K562 (cell line): Measurements from ENCODE around the gene FAM187B. TPM values are rescaled to one million over a fixed set of nuclear protein-coding genes. Genes with fewer than 3 reads are reported as not detected.
A peak's percentile ranks its signal among the peaks of the same experiment; 100 is the strongest.

Experiments
- ATF7 ChIP-seq: fragments of 450-650 bp; IDR thresholded peaks from 2 replicates; pipeline ENCODE4 v1.7.1; 2014; ENCODE audit warnings: mild to moderate bottlenecking, moderate library complexity
- HDAC1 ChIP-seq, 2 experiments: fragments of 450-650 bp; IDR thresholded peaks; 2 replicates each; pipeline ENCODE4 v1.6.1; 2016 to 2017; ENCODE audit warnings: inconsistent platforms in 1 of 2, mild to moderate bottlenecking in 1 of 2, moderate library complexity in 1 of 2
- HDGF ChIP-seq: fragments of 450-650 bp; IDR thresholded peaks from 2 replicates; pipeline ENCODE4 v1.6.1; 2016
- MAZ ChIP-seq, 2 experiments: fragments of 450-650 bp in 1 of 2; sonication (generic) in 1 of 2; formaldehyde crosslinking; IDR thresholded peaks in 1 of 2; conservative IDR thresholded peaks in 1 of 2; 2 replicates each; pipeline versions ENCODE4 v1.4.0 to v1.5.0; 2020; ENCODE audit warnings: mild to moderate bottlenecking in 1 of 2, missing genetic modification reagents in 1 of 2
- MCM3 ChIP-seq: fragments of 450-650 bp; IDR thresholded peaks from 2 replicates; pipeline ENCODE4 v1.6.1; 2016
- MTA3 ChIP-seq: fragments of 450-650 bp; formaldehyde crosslinking; IDR thresholded peaks from 2 replicates; pipeline ENCODE4 v1.6.1; 2017; ENCODE audit warnings: mild to moderate bottlenecking, borderline replicate concordance
- NFIX ChIP-seq: fragments of 250-450 bp; sonication (Bioruptor Pico); IDR thresholded peaks from 2 replicates; pipeline ENCODE4 v1.4.0; 2020; ENCODE audit warnings: low read depth, mild to moderate bottlenecking, moderate library complexity
- RBBP5 ChIP-seq: fragments of 200-600 bp; sonication (generic); IDR thresholded peaks from 2 replicates; pipeline ENCODE4 v1.6.1; 2012; ENCODE audit warnings: borderline replicate concordance, mild to moderate bottlenecking, low read length, control low read depth, inconsistent platforms; ENCODE audit not compliant: insufficient read depth, poor library complexity, severe bottlenecking
- RBM34 ChIP-seq: fragments of 200-400 bp; formaldehyde crosslinking; IDR thresholded peaks from 2 replicates; pipeline ENCODE4 v1.6.1; 2018; ENCODE audit warnings: low read length, borderline replicate concordance; ENCODE audit not compliant: insufficient read depth
- SMARCA5 ChIP-seq: fragments of 450-650 bp; IDR thresholded peaks from 2 replicates; pipeline ENCODE4 v1.6.1; 2016
- SP1 ChIP-seq: sonication (generic); formaldehyde crosslinking; IDR thresholded peaks from 2 replicates; pipeline ENCODE4 v1.8.1; 2022; ENCODE audit warnings: mild to moderate bottlenecking, missing genetic modification reagents
- YY1 ChIP-seq, 3 experiments: IDR thresholded peaks; 2 replicates each; pipeline ENCODE4 v1.6.1; 2011; ENCODE audit warnings: low read length in 2 of 3, mild to moderate bottlenecking in 2 of 3, moderate library complexity in 2 of 3, borderline replicate concordance in 1 of 3, control low read depth in 1 of 3, low read depth in 1 of 3; ENCODE audit not compliant: insufficient read depth in 3 of 3, insufficient replicate concordance in 2 of 3, control insufficient read depth in 1 of 3, insufficient read length in 1 of 3; ENCODE audit errors: extremely low read depth in 1 of 3
- ZBED1 ChIP-seq: IDR thresholded peaks from 2 replicates; pipeline ENCODE4 v1.6.1; 2014
- ZNF140 ChIP-seq: fragments of 250-450 bp; sonication (Bioruptor Pico); IDR thresholded peaks from 2 replicates; pipeline ENCODE4 v1.8.0; 2021; ENCODE audit warnings: moderate library complexity, mild to moderate bottlenecking, inconsistent platforms
- ZNF175 ChIP-seq: fragments of 200-800 bp; sonication (Bioruptor generic); IDR thresholded peaks from 2 replicates; pipeline ENCODE4 v1.6.1; 2016; ENCODE audit warnings: low read depth, mild to moderate bottlenecking, missing genetic modification characterization, missing compliant biosample characterization
- polyA plus RNA-seq, 8 experiments: library from polyadenylated mRNA; depleted of rRNA in 4 of 8; stranded (reverse) in 5 of 8; unstranded in 3 of 8; fragments of >200 nt; fragmentation: Nextera tagmentation in 2 of 8; fragmentation: Illumina TruSeq in 1 of 8; extraction: Ambion mirVana in 2 of 8; extraction: Trizol in 1 of 8; gene quantifications; 2 replicates each; pipeline versions ENCODE4 v1.2.1 to v1.2.3, GENCODE V29; 2011 to 2014; ENCODE audit warnings: inconsistent platforms in 1 of 8, missing spikeins in 1 of 8
- total RNA-seq, 7 experiments: library from RNA; depleted of rRNA in 6 of 7; stranded (reverse); fragments of >200 nt in 6 of 7; fragmentation: Illumina TruSeq in 2 of 7; extraction: Trizol in 2 of 7; gene quantifications; 2 replicates each; pipeline versions ENCODE4 v1.2.1 to v1.2.3, GENCODE V29; 2011 to 2021; ENCODE audit warnings: low replicate concordance in 1 of 7
- TF ChIP-seq, protein P1 (sequence below), 2 experiments: fragments of 450-650 bp; formaldehyde crosslinking in 1 of 2; IDR thresholded peaks; 2 replicates each; pipeline versions ENCODE4 v1.4.0 to v1.6.1; 2014 to 2020; ENCODE audit warnings: mild to moderate bottlenecking in 2 of 2, borderline replicate concordance in 1 of 2, low read depth in 1 of 2
- TF ChIP-seq, protein P2 (sequence below): sonication (generic); formaldehyde crosslinking; IDR thresholded peaks from 2 replicates; pipeline ENCODE4 v1.8.1; 2023; ENCODE audit warnings: mild to moderate bottlenecking, missing genetic modification reagents, moderate library complexity

The FAM187B gene
- total and polyA plus RNA-seq, 9 of the 15 experiments (the other 6 are each of a cell fraction or from before 2014, with no cell fraction given): 0.04 to 0.09 TPM; not detected in 7

DNA sequence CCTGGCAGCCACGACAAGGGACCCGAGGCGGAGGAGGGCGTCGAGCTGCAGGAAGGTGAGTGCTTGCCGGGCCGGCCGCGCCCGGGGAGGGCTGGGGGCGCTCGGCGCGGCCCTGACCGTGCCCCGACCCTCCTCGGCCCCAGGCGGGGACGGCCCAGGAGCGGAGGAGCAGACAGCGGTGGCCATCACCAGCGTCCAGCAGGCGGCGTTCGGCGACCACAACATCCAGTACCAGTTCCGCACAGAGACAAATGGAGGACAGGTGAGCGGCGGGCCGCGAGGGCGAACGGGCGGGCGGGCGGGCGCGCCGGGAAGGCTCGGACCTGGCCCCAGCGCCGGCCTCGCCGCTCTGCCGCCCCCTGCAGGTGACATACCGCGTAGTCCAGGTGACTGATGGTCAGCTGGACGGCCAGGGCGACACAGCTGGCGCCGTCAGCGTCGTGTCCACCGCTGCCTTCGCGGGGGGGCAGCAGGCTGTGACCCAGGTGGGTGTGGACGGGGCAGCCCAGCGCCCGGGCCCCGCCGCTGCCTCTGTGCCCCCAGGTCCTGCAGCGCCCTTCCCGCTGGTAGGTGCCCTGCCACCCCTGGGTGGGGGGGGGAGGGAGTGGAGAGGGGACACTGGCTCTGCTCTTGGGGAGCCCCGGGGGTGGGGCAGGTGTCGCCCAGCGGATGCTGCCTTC, 41.0 kb upstream of the FAM187B start (continued):
- TF ChIP-seq, protein P1, sequence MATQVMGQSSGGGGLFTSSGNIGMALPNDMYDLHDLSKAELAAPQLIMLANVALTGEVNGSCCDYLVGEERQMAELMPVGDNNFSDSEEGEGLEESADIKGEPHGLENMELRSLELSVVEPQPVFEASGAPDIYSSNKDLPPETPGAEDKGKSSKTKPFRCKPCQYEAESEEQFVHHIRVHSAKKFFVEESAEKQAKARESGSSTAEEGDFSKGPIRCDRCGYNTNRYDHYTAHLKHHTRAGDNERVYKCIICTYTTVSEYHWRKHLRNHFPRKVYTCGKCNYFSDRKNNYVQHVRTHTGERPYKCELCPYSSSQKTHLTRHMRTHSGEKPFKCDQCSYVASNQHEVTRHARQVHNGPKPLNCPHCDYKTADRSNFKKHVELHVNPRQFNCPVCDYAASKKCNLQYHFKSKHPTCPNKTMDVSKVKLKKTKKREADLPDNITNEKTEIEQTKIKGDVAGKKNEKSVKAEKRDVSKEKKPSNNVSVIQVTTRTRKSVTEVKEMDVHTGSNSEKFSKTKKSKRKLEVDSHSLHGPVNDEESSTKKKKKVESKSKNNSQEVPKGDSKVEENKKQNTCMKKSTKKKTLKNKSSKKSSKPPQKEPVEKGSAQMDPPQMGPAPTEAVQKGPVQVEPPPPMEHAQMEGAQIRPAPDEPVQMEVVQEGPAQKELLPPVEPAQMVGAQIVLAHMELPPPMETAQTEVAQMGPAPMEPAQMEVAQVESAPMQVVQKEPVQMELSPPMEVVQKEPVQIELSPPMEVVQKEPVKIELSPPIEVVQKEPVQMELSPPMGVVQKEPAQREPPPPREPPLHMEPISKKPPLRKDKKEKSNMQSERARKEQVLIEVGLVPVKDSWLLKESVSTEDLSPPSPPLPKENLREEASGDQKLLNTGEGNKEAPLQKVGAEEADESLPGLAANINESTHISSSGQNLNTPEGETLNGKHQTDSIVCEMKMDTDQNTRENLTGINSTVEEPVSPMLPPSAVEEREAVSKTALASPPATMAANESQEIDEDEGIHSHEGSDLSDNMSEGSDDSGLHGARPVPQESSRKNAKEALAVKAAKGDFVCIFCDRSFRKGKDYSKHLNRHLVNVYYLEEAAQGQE (IDR thresholded peaks at IDR 0.05; ENCODE audit: borderline replicate concordance): peak; percentile 65
- TF ChIP-seq, protein P1 (CRISPR knock-in tag; IDR thresholded peaks at IDR 0.05; ENCODE audit: low read depth): no peak
- TF ChIP-seq MTA3: peak; percentile 63; the same call in 1 of the 2 replicates
- 0 out of 2 replicates have a peak, but pooled peaks have one; percentile 8 for TF ChIP-seq ATF7
- no peak for TF ChIP-seq RBM34
- TF ChIP-seq HDAC1 (IDR thresholded peaks at IDR 0.05): peak in 1 of 2 experiments; percentile 75; a peak in 1 of 4 replicates
- TF ChIP-seq ZNF175 (CRISPR knock-in tag): no peak
- peak; percentile 5 for TF ChIP-seq RBBP5
- TF ChIP-seq YY1 (IDR thresholded peaks at IDR 0.05; ENCODE audit: borderline replicate concordance in 1 of 3, control insufficient read depth in 1 of 3, extremely low read depth in 1 of 3, insufficient read depth in 3 of 3, insufficient read length in 1 of 3, insufficient replicate concordance in 2 of 3, low read depth in 1 of 3, low read length in 2 of 3): peak in 2 of 3 experiments; percentile 71 to 77
- TF ChIP-seq MAZ (CRISPR knock-in tag; conservative IDR thresholded peaks at IDR 0.05 in 1 of 2, IDR thresholded peaks at IDR 0.05 in 1 of 2): peak; percentile 51 to 73; a peak in 2 of 4 replicates
- TF ChIP-seq, protein P2, sequence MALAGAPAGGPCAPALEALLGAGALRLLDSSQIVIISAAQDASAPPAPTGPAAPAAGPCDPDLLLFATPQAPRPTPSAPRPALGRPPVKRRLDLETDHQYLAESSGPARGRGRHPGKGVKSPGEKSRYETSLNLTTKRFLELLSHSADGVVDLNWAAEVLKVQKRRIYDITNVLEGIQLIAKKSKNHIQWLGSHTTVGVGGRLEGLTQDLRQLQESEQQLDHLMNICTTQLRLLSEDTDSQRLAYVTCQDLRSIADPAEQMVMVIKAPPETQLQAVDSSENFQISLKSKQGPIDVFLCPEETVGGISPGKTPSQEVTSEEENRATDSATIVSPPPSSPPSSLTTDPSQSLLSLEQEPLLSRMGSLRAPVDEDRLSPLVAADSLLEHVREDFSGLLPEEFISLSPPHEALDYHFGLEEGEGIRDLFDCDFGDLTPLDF (CRISPR knock-in tag): no peak
- TF ChIP-seq ZNF140 (CRISPR knock-in tag): no peak
- TF ChIP-seq HDGF: no peak
- TF ChIP-seq NFIX (CRISPR knock-in tag): no peak
- no peak for TF ChIP-seq SMARCA5
- no peak for TF ChIP-seq MCM3
- no peak for TF ChIP-seq SP1 (CRISPR knock-in tag)
- 0 out of 2 replicates have a peak, but pooled peaks have one; percentile 30 for TF ChIP-seq ZBED1
